ENCODE measurements around the gene CDSN.

DNA sequence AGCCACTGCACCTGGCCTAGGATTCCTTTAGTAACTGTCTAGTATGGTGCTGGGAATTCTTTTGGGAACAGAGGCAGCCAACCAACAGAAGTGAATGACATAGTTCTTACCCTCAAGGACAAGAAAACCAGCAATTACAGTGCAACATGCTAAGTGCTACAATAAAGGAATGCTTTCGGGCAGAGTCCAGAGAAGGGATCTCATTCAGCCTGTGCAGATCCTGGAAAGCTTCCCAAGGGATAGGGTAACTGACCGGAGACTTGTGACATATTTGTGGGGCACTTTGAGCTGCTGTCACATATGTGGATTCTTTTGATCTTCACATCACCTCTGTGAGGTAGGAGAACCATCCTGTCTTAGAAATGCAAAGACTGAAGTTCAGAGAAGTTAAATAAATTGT, 54.7 kb downstream of the CDSN start:
- TF ChIP-seq, protein P1, sequence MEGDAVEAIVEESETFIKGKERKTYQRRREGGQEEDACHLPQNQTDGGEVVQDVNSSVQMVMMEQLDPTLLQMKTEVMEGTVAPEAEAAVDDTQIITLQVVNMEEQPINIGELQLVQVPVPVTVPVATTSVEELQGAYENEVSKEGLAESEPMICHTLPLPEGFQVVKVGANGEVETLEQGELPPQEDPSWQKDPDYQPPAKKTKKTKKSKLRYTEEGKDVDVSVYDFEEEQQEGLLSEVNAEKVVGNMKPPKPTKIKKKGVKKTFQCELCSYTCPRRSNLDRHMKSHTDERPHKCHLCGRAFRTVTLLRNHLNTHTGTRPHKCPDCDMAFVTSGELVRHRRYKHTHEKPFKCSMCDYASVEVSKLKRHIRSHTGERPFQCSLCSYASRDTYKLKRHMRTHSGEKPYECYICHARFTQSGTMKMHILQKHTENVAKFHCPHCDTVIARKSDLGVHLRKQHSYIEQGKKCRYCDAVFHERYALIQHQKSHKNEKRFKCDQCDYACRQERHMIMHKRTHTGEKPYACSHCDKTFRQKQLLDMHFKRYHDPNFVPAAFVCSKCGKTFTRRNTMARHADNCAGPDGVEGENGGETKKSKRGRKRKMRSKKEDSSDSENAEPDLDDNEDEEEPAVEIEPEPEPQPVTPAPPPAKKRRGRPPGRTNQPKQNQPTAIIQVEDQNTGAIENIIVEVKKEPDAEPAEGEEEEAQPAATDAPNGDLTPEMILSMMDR (conservative IDR thresholded peaks at IDR 0.05): no peak
- TF ChIP-seq ZFX (IDR thresholded peaks at IDR 0.05): no peak
